Neural cell (in vitro differentiated cells): ENCODE measurements around the gene NRCAM. TPM values are rescaled to one million over a fixed set of nuclear protein-coding genes. Genes with fewer than 3 reads are reported as not detected.

ENCODE experiments used
- H2AFZ ChIP-seq: fragments of 200-600, 300-800 bp; sonication (generic), shearing (Covaris generic); 2 replicates; pipeline ENCODE4 v1.6.0; 2014; ENCODE audit warnings: low read depth, mild to moderate bottlenecking, antibody characterized with exemption, low read length, moderate library complexity
- H3F3A ChIP-seq: fragments of 200-600 bp; shearing (Covaris generic); 2 replicates; pipeline ENCODE4 v1.6.1; 2016; ENCODE audit warnings: mild to moderate bottlenecking, moderate library complexity, mixed read lengths, antibody characterized with exemption, low read length; ENCODE audit not compliant: insufficient read depth, poor library complexity, severe bottlenecking
- H3K27ac ChIP-seq: fragments of 200-600, 300-800 bp; sonication (generic), shearing (Covaris generic); 2 replicates; pipeline ENCODE4 v1.5.1; 2014; ENCODE audit warnings: mild to moderate bottlenecking, low read length, moderate library complexity
- H3K27me3 ChIP-seq: fragments of 300-800, 200-600 bp; sonication (generic), shearing (Covaris generic); 2 replicates; pipeline ENCODE4 v1.6.0; 2014; ENCODE audit warnings: mild to moderate bottlenecking, low read depth, low read length, moderate library complexity; ENCODE audit not compliant: insufficient read depth
- H3K36me3 ChIP-seq: fragments of 300-800, 200-600 bp; sonication (generic), shearing (Covaris generic); 2 replicates; pipeline ENCODE4 v1.5.1; 2014; ENCODE audit warnings: mild to moderate bottlenecking, antibody characterized with exemption, low read length, moderate library complexity; ENCODE audit not compliant: insufficient read depth
- H3K4me2 ChIP-seq: fragments of 300-800, 200-600 bp; sonication (generic), shearing (Covaris generic); 2 replicates; pipeline ENCODE4 v1.6.0; 2014; ENCODE audit warnings: mild to moderate bottlenecking, low read length
- H3K4me3 ChIP-seq: fragments of 300-800, 200-600 bp; sonication (generic), shearing (Covaris generic); 2 replicates; pipeline ENCODE4 v1.5.1; 2014; ENCODE audit warnings: mild to moderate bottlenecking, low read length, moderate library complexity
- H3K79me2 ChIP-seq: fragments of 200-600 bp; shearing (Covaris generic); replicated peaks from 2 replicates; pipeline ENCODE4 v1.6.0; 2014; ENCODE audit warnings: mild to moderate bottlenecking, low read length, moderate library complexity; ENCODE audit not compliant: insufficient read depth
- H3K9ac ChIP-seq: fragments of 300-800, 200-600 bp; sonication (generic), shearing (Covaris generic); 2 replicates; pipeline ENCODE4 v1.6.1; 2016; ENCODE audit warnings: mild to moderate bottlenecking, low read length, mixed read lengths
- H3K9me2 ChIP-seq: fragments of 200-600 bp; shearing (Covaris generic); 2 replicates; pipeline ENCODE4 v1.6.1; 2016; ENCODE audit warnings: mild to moderate bottlenecking, low read length, mixed read lengths; ENCODE audit not compliant: insufficient read depth
- H3K9me3 ChIP-seq: fragments of 200-600, 300-800 bp; sonication (generic), shearing (Covaris generic); 2 replicates; pipeline ENCODE4 v1.6.1; 2016; ENCODE audit warnings: mild to moderate bottlenecking, mixed run types, low read length, moderate library complexity, mixed read lengths
- H4K20me1 ChIP-seq: fragments of 200-600 bp; shearing (Covaris generic); 2 replicates; pipeline ENCODE4 v1.6.1; 2016; ENCODE audit warnings: mild to moderate bottlenecking, mixed run types; ENCODE audit not compliant: insufficient read depth
- CTCF ChIP-seq: fragments of 450-650 bp; IDR thresholded peaks from 2 replicates; pipeline ENCODE4 v1.5.1; 2014; ENCODE audit warnings: antibody characterized with exemption, mild to moderate bottlenecking, moderate library complexity; ENCODE audit not compliant: poor library complexity, severe bottlenecking
- EP300 ChIP-seq: fragments of 450-650 bp; conservative IDR thresholded peaks from 2 replicates; pipeline ENCODE4 v1.6.1; 2014; ENCODE audit warnings: antibody characterized with exemption, mild to moderate bottlenecking, moderate library complexity; ENCODE audit not compliant: poor library complexity, severe bottlenecking
- EZH2 ChIP-seq: fragments of 200-600, 300-800 bp; shearing (Covaris generic), sonication (generic); IDR thresholded peaks from 2 replicates; pipeline ENCODE4 v1.6.1; 2014; ENCODE audit warnings: antibody characterized with exemption, low read length, borderline replicate concordance, mild to moderate bottlenecking; ENCODE audit not compliant: insufficient read depth, poor library complexity, severe bottlenecking
- MXI1 ChIP-seq: fragments of 450-650 bp; conservative IDR thresholded peaks from 2 replicates; pipeline ENCODE4 v1.6.1; 2014; ENCODE audit warnings: antibody characterized with exemption, mild to moderate bottlenecking; ENCODE audit not compliant: poor library complexity, severe bottlenecking
- POLR2AphosphoS5 ChIP-seq: IDR thresholded peaks from 2 replicates; pipeline ENCODE4 v1.6.1; 2012
- RAD21 ChIP-seq: fragments of 450-650 bp; conservative IDR thresholded peaks from 2 replicates; pipeline ENCODE4 v1.6.1; 2014; ENCODE audit warnings: antibody characterized with exemption, mild to moderate bottlenecking, moderate library complexity
- REST ChIP-seq: IDR thresholded peaks from 2 replicates; pipeline ENCODE4 v1.6.1; 2012; ENCODE audit warnings: borderline replicate concordance
- SMC3 ChIP-seq: fragments of 450-650 bp; conservative IDR thresholded peaks from 2 replicates; pipeline ENCODE4 v1.6.1; 2014; ENCODE audit warnings: antibody characterized with exemption, mild to moderate bottlenecking, moderate library complexity; ENCODE audit not compliant: poor library complexity
- TAF1 ChIP-seq: IDR thresholded peaks from 2 replicates; pipeline ENCODE4 v1.6.1; 2012; ENCODE audit warnings: low read depth
- polyA plus RNA-seq: library from polyadenylated mRNA; depleted of rRNA; stranded (reverse); fragments of >200 nt; gene quantifications from 2 replicates; pipeline ENCODE4 v1.2.3, GENCODE V29; 2014

NRCAM gene
- polyA plus RNA-seq, 1 donor from 2014 or later: 90.9 TPM

DNA sequence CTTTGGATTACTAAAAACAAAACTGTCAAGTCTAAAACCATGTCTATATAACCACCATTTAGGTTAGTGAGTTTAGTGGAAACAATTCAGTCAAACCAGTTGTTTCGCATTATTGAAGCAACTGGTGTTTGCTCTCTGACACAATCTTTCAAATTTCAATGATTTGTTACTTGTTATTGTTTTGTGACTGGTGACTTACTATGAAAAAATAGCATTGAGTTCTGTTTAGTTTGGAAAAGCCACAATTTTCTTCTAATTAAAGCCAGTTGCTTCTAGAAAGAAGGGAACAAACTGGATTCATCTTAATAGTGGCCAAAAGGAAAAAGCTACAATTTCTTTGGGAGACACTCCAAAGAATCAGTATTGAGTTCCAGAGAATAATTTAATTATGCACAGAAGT, 356.5 kb downstream of the NRCAM start:
- no peaks in the 10 kb centered on the region for H3K79me2 ChIP-seq
- no peak overlapping the region for H3K4me2 ChIP-seq
- H4K20me1 ChIP-seq: no peaks in the 10 kb centered on the region
- H3K9me3 ChIP-seq: no peaks in the 10 kb centered on the region
- H3K9me2 ChIP-seq: no peaks in the 10 kb centered on the region
- H2AFZ ChIP-seq: no peak overlapping the region
- no peak overlapping the region for H3K4me3 ChIP-seq
- no peak overlapping the region for H3K9ac ChIP-seq
- no peaks in the 10 kb centered on the region for H3K27me3 ChIP-seq
- TF ChIP-seq REST: no peak
- no peak for TF ChIP-seq MXI1
- TF ChIP-seq EP300: no peak
- no peak for TF ChIP-seq EZH2
- TF ChIP-seq CTCF: no peak
- TF ChIP-seq SMC3: no peak
- no peak for TF ChIP-seq POLR2AphosphoS5
- H3F3A ChIP-seq: peaks cover 4% of the 10 kb centered on the region
- H3K27ac ChIP-seq: no peak overlapping the region
- no peaks in the 10 kb centered on the region for H3K36me3 ChIP-seq

GRCh38 chr7:108097703-108098102, 358.5 kb downstream of the NRCAM start:
- no peak overlapping the region for H3K4me3 ChIP-seq
- no peaks in the 10 kb centered on the region for H3K79me2 ChIP-seq
- no peaks in the 10 kb centered on the region for H3K27me3 ChIP-seq
- no peak overlapping the region for H2AFZ ChIP-seq
- no peaks in the 10 kb centered on the region for H3K9me3 ChIP-seq
- peaks cover 4% of the 10 kb centered on the region for H3F3A ChIP-seq
- H4K20me1 ChIP-seq: no peaks in the 10 kb centered on the region
- H3K4me2 ChIP-seq: no peak overlapping the region
- no peak overlapping the region for H3K27ac ChIP-seq
- no peaks in the 10 kb centered on the region for H3K36me3 ChIP-seq
- no peak overlapping the region for H3K9ac ChIP-seq
- TF ChIP-seq CTCF (no peak), EP300 (no peak), MXI1 (no peak), POLR2AphosphoS5 (no peak), EZH2 (no peak), SMC3 (no peak), REST (no peak), RAD21 (no peak), TAF1 (no peak)
- H3K9me2 ChIP-seq: no peaks in the 10 kb centered on the region
